WTC11 (cell line): ENCODE results near the gene GATB. TPM values are rescaled to one million over a fixed set of nuclear protein-coding genes. Genes with fewer than 3 reads are reported as not detected.

Experiments used
- ATAC-seq: fragments of 200-7000 bp; cut with Tn5 transposase; 2 replicates; pipeline ENCODE4 v1.10.0; 2021; ENCODE audit warnings: mild to moderate bottlenecking, moderate library complexity
- CTCF ChIA-PET: fragments of 300-600 bp; sonication (Branson Sonifier 250); formaldehyde crosslinking; loops from one replicate; lab custom pipeline; 2021; ENCODE audit warnings: antibody characterized with exemption; lab: Charles Lee
- POLR2A ChIA-PET: fragments of 350-600 bp; sonication (Branson Sonifier 250); formaldehyde crosslinking; loops from one replicate; lab custom pipeline; 2021; ENCODE audit warnings: antibody characterized with exemption; lab: Charles Lee
- DNase-seq: peaks from one replicate; pipeline ENCODE4 v3.0.0; 2021; ENCODE audit warnings: low spot score
- H3K27ac Mint-ChIP-seq: 2 replicates; pipeline ENCODE4 v1.8.0; 2021; ENCODE audit warnings: mixed read lengths
- H3K27me3 Mint-ChIP-seq: 2 replicates; pipeline ENCODE4 v1.8.0; 2021; ENCODE audit warnings: low read depth, mild to moderate bottlenecking, moderate library complexity, mixed read lengths
- H3K36me3 Mint-ChIP-seq: 2 replicates; pipeline ENCODE4 v1.8.0; 2021; ENCODE audit warnings: mixed read lengths
- H3K4me1 Mint-ChIP-seq: 2 replicates; pipeline ENCODE4 v1.8.0; 2022; ENCODE audit warnings: mixed read lengths
- H3K4me3 Mint-ChIP-seq: 2 replicates; pipeline ENCODE4 v1.8.0; 2021; ENCODE audit warnings: mild to moderate bottlenecking, moderate library complexity, mixed read lengths
- H3K9me3 Mint-ChIP-seq: 2 replicates; pipeline ENCODE4 v1.8.0; 2021; ENCODE audit warnings: mixed read lengths
- ARID4B ChIP-seq: sonication (generic); formaldehyde crosslinking; IDR thresholded peaks from 2 replicates; pipeline ENCODE4 v1.8.0; 2023; ENCODE audit warnings: missing genetic modification reagents, mild to moderate bottlenecking, borderline replicate concordance
- ATF1 ChIP-seq: sonication (generic); formaldehyde crosslinking; IDR thresholded peaks from 2 replicates; pipeline ENCODE4 v1.8.1; 2023; ENCODE audit warnings: mild to moderate bottlenecking, moderate library complexity, missing genetic modification reagents
- ATF2 ChIP-seq: sonication (generic); formaldehyde crosslinking; IDR thresholded peaks from 2 replicates; pipeline ENCODE4 v1.8.1; 2022; ENCODE audit warnings: low read depth, missing genetic modification reagents, borderline replicate concordance
- ATF6 ChIP-seq: sonication (generic); formaldehyde crosslinking; IDR thresholded peaks from 2 replicates; pipeline ENCODE4 v1.8.1; 2023; ENCODE audit warnings: mild to moderate bottlenecking, missing genetic modification reagents
- CBFB ChIP-seq: sonication (generic); formaldehyde crosslinking; IDR thresholded peaks from 2 replicates; pipeline ENCODE4 v1.8.1; 2022; ENCODE audit warnings: mild to moderate bottlenecking, low read depth, missing genetic modification reagents
- FOXJ3 ChIP-seq: sonication (generic); formaldehyde crosslinking; IDR thresholded peaks from 2 replicates; pipeline ENCODE4 v1.9.0; 2021; ENCODE audit warnings: missing genetic modification reagents, mild to moderate bottlenecking, borderline replicate concordance
- FOXK1 ChIP-seq: sonication (generic); formaldehyde crosslinking; IDR thresholded peaks from 2 replicates; pipeline ENCODE4 v1.8.0; 2022; ENCODE audit warnings: mild to moderate bottlenecking, moderate library complexity, missing genetic modification reagents
- GABPB1 ChIP-seq: sonication (generic); formaldehyde crosslinking; IDR thresholded peaks from 2 replicates; pipeline ENCODE4 v1.8.1; 2023; ENCODE audit warnings: mild to moderate bottlenecking, missing genetic modification reagents
- GRHL2 ChIP-seq: fragments of 250-450 bp; sonication (Bioruptor Pico); IDR thresholded peaks from 2 replicates; pipeline ENCODE4 v1.8.0; 2022; ENCODE audit warnings: mild to moderate bottlenecking, moderate library complexity; ENCODE audit not compliant: insufficient replicate concordance, severe bottlenecking
- GTF2I ChIP-seq: fragments of 250-450 bp; sonication (Bioruptor Pico); conservative IDR thresholded peaks from 2 replicates; pipeline ENCODE4 v1.4.0; 2021; ENCODE audit warnings: mild to moderate bottlenecking
- JAZF1 ChIP-seq: fragments of 250-450 bp; sonication (Bioruptor Pico); IDR thresholded peaks from 2 replicates; pipeline ENCODE4 v1.9.0; 2021; ENCODE audit warnings: moderate library complexity, mild to moderate bottlenecking, inconsistent platforms
- JUN ChIP-seq: sonication (generic); formaldehyde crosslinking; IDR thresholded peaks from 2 replicates; pipeline ENCODE4 v1.8.0; 2023; ENCODE audit warnings: mild to moderate bottlenecking, missing genetic modification reagents
- KAT7 ChIP-seq: sonication (generic); formaldehyde crosslinking; IDR thresholded peaks from 2 replicates; pipeline ENCODE4 v1.8.1; 2023; ENCODE audit warnings: missing genetic modification reagents, mild to moderate bottlenecking, borderline replicate concordance
- MYBL2 ChIP-seq: sonication (generic); formaldehyde crosslinking; IDR thresholded peaks from 2 replicates; pipeline ENCODE4 v1.8.1; 2023; ENCODE audit warnings: mild to moderate bottlenecking, moderate library complexity, missing genetic modification reagents
- NR3C1 ChIP-seq: sonication (generic); formaldehyde crosslinking; conservative IDR thresholded peaks from 2 replicates; pipeline ENCODE4 v1.8.1; 2023; ENCODE audit warnings: low read depth, mild to moderate bottlenecking, missing genetic modification reagents
- RELA ChIP-seq: sonication (generic); formaldehyde crosslinking; IDR thresholded peaks from 2 replicates; pipeline ENCODE4 v1.8.1; 2022; ENCODE audit warnings: missing genetic modification reagents, mild to moderate bottlenecking, borderline replicate concordance
- TEAD1 ChIP-seq: sonication (generic); formaldehyde crosslinking; IDR thresholded peaks from 2 replicates; pipeline ENCODE4 v1.8.0; 2022; ENCODE audit warnings: mild to moderate bottlenecking, missing genetic modification reagents
- USF2 ChIP-seq: sonication (generic); formaldehyde crosslinking; IDR thresholded peaks from 2 replicates; pipeline ENCODE4 v1.8.1; 2023; ENCODE audit warnings: mild to moderate bottlenecking, missing genetic modification reagents, moderate library complexity
- ZNF232 ChIP-seq: sonication (generic); formaldehyde crosslinking; IDR thresholded peaks from 2 replicates; pipeline ENCODE4 v1.8.0; 2022; ENCODE audit warnings: mild to moderate bottlenecking, missing genetic modification reagents
- ZSCAN18 ChIP-seq: fragments of 250-450 bp; sonication (Bioruptor Pico); IDR thresholded peaks from 2 replicates; pipeline ENCODE4 v2.1.2; 2022; ENCODE audit warnings: mild to moderate bottlenecking, moderate library complexity
- total RNA-seq: library from RNA; stranded (reverse); gene quantifications from 3 replicates; pipeline ENCODE4 v1.2.3, GENCODE V29; 2021

The GATB gene
- total RNA-seq, 1 experiment from 2014 or later = 22.7 TPM

- Mint-ChIP-seq H3K27me3 (no peaks in the 10 kb centered on the region), H3K4me1 (peaks cover 18% of the 10 kb centered on the region), H3K9me3 (peaks cover 51% of the 10 kb centered on the region), H3K27ac (no peak overlapping the region), H3K4me3 (no peak overlapping the region), H3K36me3 (peaks cover 37% of the 10 kb centered on the region)
- no peak for TF ChIP-seq JAZF1 (CRISPR knock-in tag)
- TF ChIP-seq ATF1 (CRISPR knock-in tag) = no peak
- no peak for TF ChIP-seq KAT7 (CRISPR knock-in tag)
- TF ChIP-seq MYBL2 (CRISPR knock-in tag) = no peak
- TF ChIP-seq CBFB (CRISPR knock-in tag) = no peak
- no peak for TF ChIP-seq GRHL2 (CRISPR knock-in tag)
- TF ChIP-seq RELA (CRISPR knock-in tag) = no peak
- TF ChIP-seq GTF2I (CRISPR knock-in tag) = no peak
- no peak for TF ChIP-seq FOXJ3 (CRISPR knock-in tag)
- no peak for TF ChIP-seq ZSCAN18 (CRISPR knock-in tag)
- no peak for TF ChIP-seq FOXK1 (CRISPR knock-in tag)
- no peak for TF ChIP-seq USF2 (CRISPR knock-in tag)
- ChIA-PET POLR2A (no interaction called here), CTCF (interaction anchor here (0.6 kb wide), 1 partner anchor 686 kb away, joined by 7 read pairs; no protein-coding TSS in a partner anchor)
- no peak for DNase-seq
- ATAC-seq = no peak
Observed at GRCh38 chr4:151771664-151772063, 10.9 kb upstream of the GATB start.

GRCh38 chr4:151770154-151770553 is 9.3 kb upstream of the GATB start:
- peaks cover 44% of the 10 kb centered on the region for H3K9me3 Mint-ChIP-seq
- no peak overlapping the region for H3K4me3 Mint-ChIP-seq
- POLR2A ChIA-PET = no interaction called here
- no peak overlapping the region for H3K27ac Mint-ChIP-seq
- no peak for ATAC-seq
- no peaks in the 10 kb centered on the region for H3K27me3 Mint-ChIP-seq
- H3K36me3 Mint-ChIP-seq = peaks cover 30% of the 10 kb centered on the region
- TF ChIP-seq ATF2 (CRISPR knock-in tag) (no peak), JAZF1 (CRISPR knock-in tag) (no peak), ATF6 (CRISPR knock-in tag) (no peak), ATF1 (CRISPR knock-in tag) (no peak), JUN (CRISPR knock-in tag) (no peak), TEAD1 (no peak), ZNF232 (CRISPR knock-in tag) (no peak), FOXK1 (CRISPR knock-in tag) (no peak), ARID4B (CRISPR knock-in tag) (no peak), NR3C1 (CRISPR knock-in tag) (no peak), GABPB1 (CRISPR knock-in tag) (no peak)
- CTCF ChIA-PET = no interaction called here
- no peak for DNase-seq
- H3K4me1 Mint-ChIP-seq = peaks cover 18% of the 10 kb centered on the region
